GM12878 (cell line): Measurements from ENCODE around the gene OPRM1. TPM values are rescaled to one million over a fixed set of nuclear protein-coding genes. Genes with fewer than 3 reads are reported as not detected.

ENCODE experiments used
- ATAC-seq: fragments of 200-7000 bp; cut with Tn5 transposase; 3 replicates; pipeline ENCODE4 v1.9.1; 2020; ENCODE audit warnings: mild to moderate bottlenecking, moderate library complexity
- BruUV-seq: library from RNA; stranded (reverse); fragments of 400-500 nt; replicated peaks from 2 replicates; lab custom pipeline; 2021; lab: Mats Ljungman, UMichigan
- CTCF ChIA-PET: fragments of 300-600 bp; sonication (Branson Sonifier 250); formaldehyde crosslinking; extraction: SDS; loops from one replicate; lab custom pipeline; 2021; ENCODE audit warnings: inconsistent platforms; lab: Yijun Ruan, JAX
- POLR2A ChIA-PET: fragments of 350-600 bp; formaldehyde crosslinking; extraction: SDS; loops from one replicate; lab custom pipeline; 2021; ENCODE audit warnings: inconsistent platforms; lab: Charles Lee
- RAD21 ChIA-PET: fragments of 300-600 bp; sonication (Branson Sonifier 250); formaldehyde crosslinking; loops from one replicate; lab custom pipeline; 2023; ENCODE audit warnings: antibody characterized with exemption; ENCODE audit not compliant: unreplicated experiment; lab: Charles Lee
- SMC1A ChIA-PET: fragments of 300-600 bp; sonication (Branson Sonifier 250); formaldehyde crosslinking; loops from one replicate; lab custom pipeline; 2023; ENCODE audit not compliant: unreplicated experiment, uncharacterized antibody; lab: Charles Lee
- DNase-seq: peaks from one replicate; pipeline ENCODE4 v3.0.0-alpha.2; 2011; ENCODE audit warnings: low read depth, low spot score
- FAIRE-seq: peaks from 3 replicates; lab custom pipeline; 2011; peaks lifted over from hg19 to GRCh38; lab: Jason Lieb, UNC
- H2AFZ ChIP-seq: 2 replicates; pipeline ENCODE4 v1.6.0; 2011; ENCODE audit warnings: low read depth, low read length, control low read depth; ENCODE audit not compliant: control insufficient read depth
- H3K27ac ChIP-seq: 2 replicates; pipeline ENCODE4 v1.5.1; 2011; ENCODE audit warnings: control low read depth; ENCODE audit not compliant: control insufficient read depth, insufficient read depth
- H3K27me3 ChIP-seq, 2 experiments: replicated peaks in 1 of 2; 2 replicates each; pipeline versions ENCODE4 v1.6.0 to v1.6.1; 2011; ENCODE audit warnings: low read length in 1 of 2; ENCODE audit not compliant: control insufficient read depth in 2 of 2, insufficient read depth in 2 of 2
- H3K36me3 ChIP-seq, 2 experiments: 2 replicates each; pipeline ENCODE4 v1.5.1; 2011; ENCODE audit warnings: low read length in 1 of 2; ENCODE audit not compliant: control insufficient read depth in 2 of 2, insufficient read depth in 2 of 2
- H3K4me1 ChIP-seq: 2 replicates; pipeline ENCODE4 v1.6.1; 2011; ENCODE audit warnings: mild to moderate bottlenecking, low read length, moderate library complexity, mixed read lengths; ENCODE audit not compliant: control insufficient read depth, insufficient read depth
- H3K4me2 ChIP-seq: 2 replicates; pipeline ENCODE4 v1.6.0; 2011; ENCODE audit warnings: control low read depth; ENCODE audit not compliant: control insufficient read depth, insufficient read depth
- H3K4me3 ChIP-seq: fragments of 200-600 bp; sonication (generic); 2 replicates; pipeline ENCODE4 v1.5.1; 2016
- H3K79me2 ChIP-seq: 2 replicates; pipeline ENCODE4 v1.6.0; 2011; ENCODE audit warnings: low read length; ENCODE audit not compliant: control insufficient read depth, insufficient read depth
- H3K9ac ChIP-seq: 2 replicates; pipeline ENCODE4 v1.8.0; 2011; ENCODE audit warnings: low read length, control low read depth, mixed read lengths; ENCODE audit not compliant: control insufficient read depth, insufficient read depth
- H3K9me3 ChIP-seq: replicated peaks from 3 replicates; pipeline ENCODE4 v1.5.1; 2011; ENCODE audit warnings: mild to moderate bottlenecking, low read length; ENCODE audit not compliant: control insufficient read depth, insufficient read depth
- H4K20me1 ChIP-seq: 2 replicates; pipeline ENCODE4 v1.6.0; 2011; ENCODE audit not compliant: control insufficient read depth, insufficient read depth
- MEF2B ChIP-seq: fragments of 450-650 bp; IDR thresholded peaks from 2 replicates; pipeline ENCODE4 v1.6.1; 2018; ENCODE audit warnings: mild to moderate bottlenecking, moderate library complexity; ENCODE audit not compliant: partially characterized antibody, poor library complexity, severe bottlenecking
- MTA3 ChIP-seq: IDR thresholded peaks from 2 replicates; pipeline ENCODE4 v1.6.1; 2012; ENCODE audit warnings: low read length, inconsistent platforms, borderline replicate concordance
- NR2F1 ChIP-seq: fragments of 450-650 bp; conservative IDR thresholded peaks from 2 replicates; pipeline ENCODE4 v1.6.1; 2017; ENCODE audit warnings: mild to moderate bottlenecking
- NRF1 ChIP-seq: conservative IDR thresholded peaks from 2 replicates; pipeline ENCODE4 v1.6.1; 2011; ENCODE audit warnings: mild to moderate bottlenecking, low read depth, low read length, improper control_type of control experiment
- POLR2A ChIP-seq: IDR thresholded peaks from 2 replicates; pipeline ENCODE4 v1.6.1; 2011; ENCODE audit warnings: low read depth, mild to moderate bottlenecking, low read length
- SP1 ChIP-seq: IDR thresholded peaks from one replicate; pipeline ENCODE4 v1.6.1; 2011; ENCODE audit warnings: low read depth, low read length
- STAT1 ChIP-seq: fragments of 450-650 bp; conservative IDR thresholded peaks from 2 replicates; pipeline ENCODE4 v1.6.1; 2014; ENCODE audit warnings: antibody characterized with exemption, mild to moderate bottlenecking
- SUPT20H ChIP-seq: IDR thresholded peaks from 2 replicates; pipeline ENCODE4 v1.6.1; 2011; ENCODE audit warnings: low read depth, mild to moderate bottlenecking, low read length, moderate library complexity, borderline replicate concordance; ENCODE audit not compliant: control insufficient read depth
- WGBS: methylation state at CpG from one replicate; pipeline ENCODE4 v1.1.6; 2016; ENCODE audit warnings: low lambda C conversion rate; ENCODE audit not compliant: insufficient replicate concordance, insufficient coverage; ENCODE audit errors: missing lambda C conversion rate; 5-methylcytosine and 5-hydroxymethylcytosine counted together
- in situ Hi-C: fragments of 300-500 bp; cut with MboI; formaldehyde crosslinking; loops from 9 replicates; pipeline ENCODE4 v1.14.3; 2018; ENCODE audit warnings: mixed read lengths
- intact Hi-C: fragments of 100-400 bp; cut with micrococcal nuclease; formaldehyde crosslinking; loops from one replicate; pipeline ENCODE4 v1.14.2; 2022; ENCODE audit not compliant: unreplicated experiment
- polyA plus RNA-seq, 11 experiments: library from polyadenylated mRNA; depleted of rRNA in 4 of 11; unstranded in 6 of 11; stranded (reverse) in 5 of 11; fragments of >200 nt; fragmentation: Nextera tagmentation in 4 of 11; fragmentation: Illumina TruSeq in 1 of 11; extraction: Ambion mirVana in 4 of 11; extraction: Trizol in 1 of 11; gene quantifications; 1 replicate in 1 of 11; 2 replicates in 10 of 11; pipeline versions ENCODE4 v1.2.1 to v1.2.3, GENCODE V29; 2011 to 2016; ENCODE audit warnings: inconsistent platforms in 2 of 11, missing spikeins in 2 of 11, low read depth in 1 of 11
- total RNA-seq, 4 experiments: library from RNA; depleted of rRNA in 3 of 4; stranded (reverse); fragments of >200 nt in 3 of 4; fragmentation: Illumina TruSeq in 1 of 4; extraction: Trizol in 1 of 4; gene quantifications; 2 replicates each; pipeline versions ENCODE4 v1.2.1 to v1.2.3, GENCODE V29; 2013 to 2021
- TF ChIP-seq, protein P1 (sequence below): fragments of 450-650 bp; IDR thresholded peaks from 2 replicates; pipeline ENCODE4 v1.6.1; 2017; ENCODE audit warnings: antibody characterized with exemption, mild to moderate bottlenecking, moderate library complexity
- TF ChIP-seq, protein P2 (sequence below): IDR thresholded peaks from 2 replicates; pipeline ENCODE4 v1.6.1; 2012; ENCODE audit warnings: mild to moderate bottlenecking, low read depth, low read length
- TF ChIP-seq, protein P3 (sequence below): fragments of 450-650 bp; IDR thresholded peaks from 2 replicates; pipeline ENCODE4 v1.6.1; 2016; ENCODE audit warnings: mild to moderate bottlenecking, moderate library complexity, borderline replicate concordance
- TF ChIP-seq, protein P4 (sequence below): IDR thresholded peaks from 2 replicates; pipeline ENCODE4 v1.6.1; 2012; ENCODE audit warnings: low read depth, low read length, improper control_type of control experiment

Gene OPRM1
- total and polyA plus RNA-seq, 10 of the 15 experiments (the other 5 are each of a cell fraction or from before 2014, with no cell fraction given): not detected

DNA sequence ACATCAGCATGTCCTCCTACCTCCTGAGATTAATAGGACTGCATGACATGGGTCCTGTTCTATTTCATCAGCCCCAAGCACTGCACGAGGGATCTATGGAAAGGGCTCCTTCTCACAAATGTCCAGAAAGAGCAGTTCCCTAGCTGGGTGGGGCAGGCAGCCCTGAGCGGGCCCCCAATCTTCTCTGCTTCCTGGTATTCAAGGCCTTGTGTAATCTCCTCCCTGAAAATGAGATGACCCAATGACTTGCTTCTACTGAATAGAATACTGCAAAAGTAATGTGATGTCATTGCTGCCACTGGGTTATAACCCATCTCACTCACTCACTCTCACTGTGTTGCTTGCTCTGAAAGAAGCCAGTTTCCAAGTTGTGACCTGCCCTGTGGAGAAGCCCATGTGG, 126.4 kb downstream of the OPRM1 start:
- Histone ChIP-seq H3K9me3 (no peaks in the 10 kb centered on the region; the same call in 1 of the 3 replicates), H3K79me2 (peaks cover 7% of the 10 kb centered on the region), H3K4me2 (no peak overlapping the region), H3K36me3 (peaks cover 0 to 15% of the 10 kb centered on the region in 2 experiments; a peak in 3 of 4 replicates), H3K4me1 (peaks cover 25% of the 10 kb centered on the region), H2AFZ (no peak overlapping the region), H3K9ac (no peak overlapping the region), H3K4me3 (no peak overlapping the region), H4K20me1 (no peaks in the 10 kb centered on the region), H3K27ac (no peak overlapping the region), H3K27me3 (no peaks in the 10 kb centered on the region)
- in situ Hi-C loops (no loop called here), intact Hi-C loops (no loop called here)
- DNase-seq: no peak
- ChIA-PET SMC1A (interaction anchor here (0.5 to 16.7 kb wide), 3 partner anchors 8 to 109 kb away, joined by 3 to 258 read pairs (median 3); no protein-coding TSS in a partner anchor), POLR2A (no interaction called here), CTCF (interaction anchor here (0.9 to 1.6 kb wide), 3 partner anchors 11 to 111 kb away, joined by 3 read pairs; no protein-coding TSS in a partner anchor), RAD21 (interaction anchor here (1.1 to 1.2 kb wide), 2 partner anchors 82 to 111 kb away, joined by 3 read pairs; no protein-coding TSS in a partner anchor)
- peak; percentile 15; the same call in 1 of the 3 replicates for ATAC-seq
- 61% methylated on average over 2 of the region's 2 CpGs for WGBS
- BruUV-seq: no TSS peak
- FAIRE-seq: no peak
- TF ChIP-seq POLR2A: no peak
- TF ChIP-seq, protein P1, sequence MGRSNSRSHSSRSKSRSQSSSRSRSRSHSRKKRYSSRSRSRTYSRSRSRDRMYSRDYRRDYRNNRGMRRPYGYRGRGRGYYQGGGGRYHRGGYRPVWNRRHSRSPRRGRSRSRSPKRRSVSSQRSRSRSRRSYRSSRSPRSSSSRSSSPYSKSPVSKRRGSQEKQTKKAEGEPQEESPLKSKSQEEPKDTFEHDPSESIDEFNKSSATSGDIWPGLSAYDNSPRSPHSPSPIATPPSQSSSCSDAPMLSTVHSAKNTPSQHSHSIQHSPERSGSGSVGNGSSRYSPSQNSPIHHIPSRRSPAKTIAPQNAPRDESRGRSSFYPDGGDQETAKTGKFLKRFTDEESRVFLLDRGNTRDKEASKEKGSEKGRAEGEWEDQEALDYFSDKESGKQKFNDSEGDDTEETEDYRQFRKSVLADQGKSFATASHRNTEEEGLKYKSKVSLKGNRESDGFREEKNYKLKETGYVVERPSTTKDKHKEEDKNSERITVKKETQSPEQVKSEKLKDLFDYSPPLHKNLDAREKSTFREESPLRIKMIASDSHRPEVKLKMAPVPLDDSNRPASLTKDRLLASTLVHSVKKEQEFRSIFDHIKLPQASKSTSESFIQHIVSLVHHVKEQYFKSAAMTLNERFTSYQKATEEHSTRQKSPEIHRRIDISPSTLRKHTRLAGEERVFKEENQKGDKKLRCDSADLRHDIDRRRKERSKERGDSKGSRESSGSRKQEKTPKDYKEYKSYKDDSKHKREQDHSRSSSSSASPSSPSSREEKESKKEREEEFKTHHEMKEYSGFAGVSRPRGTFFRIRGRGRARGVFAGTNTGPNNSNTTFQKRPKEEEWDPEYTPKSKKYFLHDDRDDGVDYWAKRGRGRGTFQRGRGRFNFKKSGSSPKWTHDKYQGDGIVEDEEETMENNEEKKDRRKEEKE: no peak
- no peak for TF ChIP-seq MTA3
- no peak for TF ChIP-seq SP1
- TF ChIP-seq NRF1: no peak
- TF ChIP-seq, protein P2, sequence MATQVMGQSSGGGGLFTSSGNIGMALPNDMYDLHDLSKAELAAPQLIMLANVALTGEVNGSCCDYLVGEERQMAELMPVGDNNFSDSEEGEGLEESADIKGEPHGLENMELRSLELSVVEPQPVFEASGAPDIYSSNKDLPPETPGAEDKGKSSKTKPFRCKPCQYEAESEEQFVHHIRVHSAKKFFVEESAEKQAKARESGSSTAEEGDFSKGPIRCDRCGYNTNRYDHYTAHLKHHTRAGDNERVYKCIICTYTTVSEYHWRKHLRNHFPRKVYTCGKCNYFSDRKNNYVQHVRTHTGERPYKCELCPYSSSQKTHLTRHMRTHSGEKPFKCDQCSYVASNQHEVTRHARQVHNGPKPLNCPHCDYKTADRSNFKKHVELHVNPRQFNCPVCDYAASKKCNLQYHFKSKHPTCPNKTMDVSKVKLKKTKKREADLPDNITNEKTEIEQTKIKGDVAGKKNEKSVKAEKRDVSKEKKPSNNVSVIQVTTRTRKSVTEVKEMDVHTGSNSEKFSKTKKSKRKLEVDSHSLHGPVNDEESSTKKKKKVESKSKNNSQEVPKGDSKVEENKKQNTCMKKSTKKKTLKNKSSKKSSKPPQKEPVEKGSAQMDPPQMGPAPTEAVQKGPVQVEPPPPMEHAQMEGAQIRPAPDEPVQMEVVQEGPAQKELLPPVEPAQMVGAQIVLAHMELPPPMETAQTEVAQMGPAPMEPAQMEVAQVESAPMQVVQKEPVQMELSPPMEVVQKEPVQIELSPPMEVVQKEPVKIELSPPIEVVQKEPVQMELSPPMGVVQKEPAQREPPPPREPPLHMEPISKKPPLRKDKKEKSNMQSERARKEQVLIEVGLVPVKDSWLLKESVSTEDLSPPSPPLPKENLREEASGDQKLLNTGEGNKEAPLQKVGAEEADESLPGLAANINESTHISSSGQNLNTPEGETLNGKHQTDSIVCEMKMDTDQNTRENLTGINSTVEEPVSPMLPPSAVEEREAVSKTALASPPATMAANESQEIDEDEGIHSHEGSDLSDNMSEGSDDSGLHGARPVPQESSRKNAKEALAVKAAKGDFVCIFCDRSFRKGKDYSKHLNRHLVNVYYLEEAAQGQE: no peak
- TF ChIP-seq NR2F1: no peak
- no peak for TF ChIP-seq STAT1
- no peak for TF ChIP-seq MEF2B
- no peak for TF ChIP-seq SUPT20H
- TF ChIP-seq, protein P3, sequence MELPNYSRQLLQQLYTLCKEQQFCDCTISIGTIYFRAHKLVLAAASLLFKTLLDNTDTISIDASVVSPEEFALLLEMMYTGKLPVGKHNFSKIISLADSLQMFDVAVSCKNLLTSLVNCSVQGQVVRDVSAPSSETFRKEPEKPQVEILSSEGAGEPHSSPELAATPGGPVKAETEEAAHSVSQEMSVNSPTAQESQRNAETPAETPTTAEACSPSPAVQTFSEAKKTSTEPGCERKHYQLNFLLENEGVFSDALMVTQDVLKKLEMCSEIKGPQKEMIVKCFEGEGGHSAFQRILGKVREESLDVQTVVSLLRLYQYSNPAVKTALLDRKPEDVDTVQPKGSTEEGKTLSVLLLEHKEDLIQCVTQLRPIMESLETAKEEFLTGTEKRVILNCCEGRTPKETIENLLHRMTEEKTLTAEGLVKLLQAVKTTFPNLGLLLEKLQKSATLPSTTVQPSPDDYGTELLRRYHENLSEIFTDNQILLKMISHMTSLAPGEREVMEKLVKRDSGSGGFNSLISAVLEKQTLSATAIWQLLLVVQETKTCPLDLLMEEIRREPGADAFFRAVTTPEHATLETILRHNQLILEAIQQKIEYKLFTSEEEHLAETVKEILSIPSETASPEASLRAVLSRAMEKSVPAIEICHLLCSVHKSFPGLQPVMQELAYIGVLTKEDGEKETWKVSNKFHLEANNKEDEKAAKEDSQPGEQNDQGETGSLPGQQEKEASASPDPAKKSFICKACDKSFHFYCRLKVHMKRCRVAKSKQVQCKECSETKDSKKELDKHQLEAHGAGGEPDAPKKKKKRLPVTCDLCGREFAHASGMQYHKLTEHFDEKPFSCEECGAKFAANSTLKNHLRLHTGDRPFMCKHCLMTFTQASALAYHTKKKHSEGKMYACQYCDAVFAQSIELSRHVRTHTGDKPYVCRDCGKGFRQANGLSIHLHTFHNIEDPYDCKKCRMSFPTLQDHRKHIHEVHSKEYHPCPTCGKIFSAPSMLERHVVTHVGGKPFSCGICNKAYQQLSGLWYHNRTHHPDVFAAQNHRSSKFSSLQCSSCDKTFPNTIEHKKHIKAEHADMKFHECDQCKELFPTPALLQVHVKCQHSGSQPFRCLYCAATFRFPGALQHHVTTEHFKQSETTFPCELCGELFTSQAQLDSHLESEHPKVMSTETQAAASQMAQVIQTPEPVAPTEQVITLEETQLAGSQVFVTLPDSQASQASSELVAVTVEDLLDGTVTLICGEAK: no peak
- TF ChIP-seq, protein P4, sequence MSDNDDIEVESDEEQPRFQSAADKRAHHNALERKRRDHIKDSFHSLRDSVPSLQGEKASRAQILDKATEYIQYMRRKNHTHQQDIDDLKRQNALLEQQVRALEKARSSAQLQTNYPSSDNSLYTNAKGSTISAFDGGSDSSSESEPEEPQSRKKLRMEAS: no peak
